ENCODE results near the gene PRELID2.
"Not testable (repeated sequence)": the region's sequence is repeated elsewhere in the genome, so short reads cannot be mapped to it uniquely, and the experiment has no call there.

PRELID2 gene

GRCh38 chr5:145834917-145835847 is at the start of gene PRELID2:
PRELID2 (minus strand) TSS chr5:145835342; CDS start chr5:145835251, 91 bp downstream.
- peak; percentile 73 for DNase-seq

GRCh38 chr5:145874765-145875164 is 39.6 kb upstream of the PRELID2 start:
- no peak for DNase-seq

- no peak for DNase-seq
These were observed 37.8 kb upstream of the PRELID2 start, which contains the start of gene GRXCR2 for GRCh38 chr5:145872914-145873313. GRXCR2 (minus strand) TSS chr5:145873014; CDS start chr5:145872968, 46 bp downstream.

- no peak for DNase-seq
These were observed 37.3 kb upstream of the PRELID2 start for GRCh38 chr5:145872486-145872885.

- DNase-seq = no peak
These were observed 34.6 kb upstream of the PRELID2 start for GRCh38 chr5:145869753-145870152.

- DNase-seq = no peak
These were observed 32.7 kb upstream of the PRELID2 start for GRCh38 chr5:145867806-145868205.

GRCh38 chr5:145864432-145864831 is 29.3 kb upstream of the PRELID2 start:
- not testable (repeated sequence) for DNase-seq

GRCh38 chr5:145863003-145863402 is 27.9 kb upstream of the PRELID2 start:
- no peak for DNase-seq

- no peak for DNase-seq
These were observed 24.8 kb upstream of the PRELID2 start for GRCh38 chr5:145859897-145860296.

- no peak for DNase-seq
These were observed 24.3 kb upstream of the PRELID2 start for GRCh38 chr5:145859453-145859852.

GRCh38 chr5:145858959-145859358 is 23.8 kb upstream of the PRELID2 start:
- DNase-seq = no peak

- DNase-seq = peak; percentile 12
These were observed 21.2 kb upstream of the PRELID2 start for GRCh38 chr5:145856285-145856818.

- DNase-seq = no peak
These were observed 20.7 kb upstream of the PRELID2 start for GRCh38 chr5:145855763-145856267.

GRCh38 chr5:145854651-145855258 is 19.6 kb upstream of the PRELID2 start:
- no peak for DNase-seq

- DNase-seq = no peak
These were observed 18.7 kb upstream of the PRELID2 start for GRCh38 chr5:145853781-145854376.

- no peak for DNase-seq
These were observed 17.8 kb upstream of the PRELID2 start for GRCh38 chr5:145852990-145853389.

- no peak for DNase-seq
These were observed 13.7 kb upstream of the PRELID2 start for GRCh38 chr5:145848854-145849253.

GRCh38 chr5:145847499-145848497 is 12.7 kb upstream of the PRELID2 start:
- DNase-seq = no peak

- no peak for DNase-seq
These were observed 10.9 kb upstream of the PRELID2 start for GRCh38 chr5:145846081-145846480.

GRCh38 chr5:145841299-145841698 is 6.2 kb upstream of the PRELID2 start:
- DNase-seq = no peak

GRCh38 chr5:145840458-145841132 is 5.5 kb upstream of the PRELID2 start:
- DNase-seq = no peak
